RKO (cell line): Measurements from ENCODE around the gene PHAX.
"Not testable (repeated sequence)": the region's sequence is repeated elsewhere in the genome, so short reads cannot be mapped to it uniquely, and the experiment has no call there.

Source experiments
- DNase-seq: peaks from one replicate; pipeline ENCODE4 v3.0.0-alpha.2; 2016; ENCODE audit warnings: low spot score

Gene PHAX

GRCh38 chr5:126605525-126605924 is 4.8 kb downstream of the PHAX start:
- DNase-seq: no peak

- no peak for DNase-seq
Measured at GRCh38 chr5:126610160-126610559, 9.4 kb downstream of the PHAX start.

GRCh38 chr5:126610616-126611015 is 9.9 kb downstream of the PHAX start:
- no peak for DNase-seq

- DNase-seq: no peak
Measured at GRCh38 chr5:126613941-126614592, 13.3 kb downstream of the PHAX start.

GRCh38 chr5:126615286-126615685 is 14.5 kb downstream of the PHAX start:
- no peak for DNase-seq

GRCh38 chr5:126617603-126618002 is 16.9 kb downstream of the PHAX start:
- DNase-seq: not testable (repeated sequence)

GRCh38 chr5:126619781-126620180 is 19.0 kb downstream of the PHAX start:
- DNase-seq: no peak

GRCh38 chr5:126624534-126624933 is 23.8 kb downstream of the PHAX start:
- DNase-seq: peak; percentile 79

- DNase-seq: no peak
Measured at GRCh38 chr5:126628102-126628501, 27.4 kb downstream of the PHAX start.

GRCh38 chr5:126631920-126632319 is 31.2 kb downstream of the PHAX start:
- no peak for DNase-seq

- no peak for DNase-seq
Measured at GRCh38 chr5:126633552-126633951, 32.8 kb downstream of the PHAX start.

- no peak for DNase-seq
Measured at GRCh38 chr5:126635585-126635984, 34.8 kb downstream of the PHAX start.

- no peak for DNase-seq
Measured at GRCh38 chr5:126636956-126637355, 36.2 kb downstream of the PHAX start.

GRCh38 chr5:126640866-126641265 is 40.1 kb downstream of the PHAX start:
- no peak for DNase-seq

GRCh38 chr5:126641387-126641786 is 40.6 kb downstream of the PHAX start:
- no peak for DNase-seq

- DNase-seq: peak; percentile 18
Measured at GRCh38 chr5:126645132-126645531, 44.4 kb downstream of the PHAX start.

- DNase-seq: no peak
Measured at GRCh38 chr5:126647071-126647470, 46.3 kb downstream of the PHAX start.

GRCh38 chr5:126648471-126648870 is 47.7 kb downstream of the PHAX start:
- DNase-seq: no peak

- DNase-seq: not testable (repeated sequence)
Measured at GRCh38 chr5:126649057-126649456, 48.3 kb downstream of the PHAX start.

GRCh38 chr5:126649709-126650108 is 49.0 kb downstream of the PHAX start:
- not testable (repeated sequence) for DNase-seq

- no peak for DNase-seq
Measured at GRCh38 chr5:126650463-126650862, 49.7 kb downstream of the PHAX start.

GRCh38 chr5:126651013-126651577 is 50.3 kb downstream of the PHAX start:
- no peak for DNase-seq

- DNase-seq: peak; percentile 54
Measured at GRCh38 chr5:126656401-126657007, 55.8 kb downstream of the PHAX start.

- no peak for DNase-seq
Measured at GRCh38 chr5:126658561-126658960, 57.8 kb downstream of the PHAX start.
